Stimulated activated CD8-positive, alpha-beta memory T cell treated with anti-CD3 and anti-CD28 coated beads, Interleukin-15, amount 100 ng/mL, for 4 hours (primary cell): ENCODE data around the gene ASS1.
"Not testable (repeated sequence)": the region's sequence is repeated elsewhere in the genome, so short reads cannot be mapped to it uniquely, and the experiment has no call there.

Experiments used
- DNase-seq, 2 donors: peaks; one replicate each; pipeline ENCODE4 v3.0.0-alpha.2; 2020; ENCODE audit warnings: low read depth in 2 of 2

ASS1 gene

DNA sequence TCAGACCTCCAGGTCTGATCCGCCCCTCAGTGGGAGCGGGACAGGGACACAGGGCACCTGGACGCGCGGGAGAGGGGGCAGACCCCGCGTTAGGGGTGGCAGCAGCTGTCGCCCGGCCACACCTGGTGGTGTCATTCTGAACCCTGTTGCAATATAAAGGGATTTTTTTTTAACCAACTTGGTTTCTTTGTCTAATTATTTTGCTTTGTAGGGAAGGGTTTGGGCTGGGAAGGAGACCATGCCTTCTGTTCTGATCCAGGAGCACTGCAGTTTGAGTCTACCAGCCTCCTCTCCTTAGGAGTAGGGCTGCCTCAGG, 10.9 kb upstream of the ASS1 start:
- no peak for DNase-seq

DNA sequence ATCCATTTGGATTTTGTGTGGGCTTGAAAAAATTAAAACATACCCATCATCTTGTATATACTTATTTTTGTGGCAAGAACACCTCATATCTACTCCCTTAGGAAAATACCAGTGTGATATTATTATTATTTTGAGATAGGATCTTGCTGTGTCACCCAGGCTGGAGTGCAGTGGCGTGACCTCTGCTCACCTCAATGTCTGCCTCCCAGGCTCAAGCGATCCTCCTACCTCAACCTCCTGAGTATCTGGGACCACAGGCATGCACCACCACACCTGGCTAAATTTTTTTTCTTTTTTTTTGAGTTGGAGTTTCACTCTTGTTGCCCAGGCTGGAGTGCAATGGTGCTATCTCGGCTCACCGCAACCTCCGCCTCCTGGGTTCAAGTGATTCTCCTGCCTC, 10.1 kb upstream of the ASS1 start:
- DNase-seq, result not testable (repeated sequence)

DNA sequence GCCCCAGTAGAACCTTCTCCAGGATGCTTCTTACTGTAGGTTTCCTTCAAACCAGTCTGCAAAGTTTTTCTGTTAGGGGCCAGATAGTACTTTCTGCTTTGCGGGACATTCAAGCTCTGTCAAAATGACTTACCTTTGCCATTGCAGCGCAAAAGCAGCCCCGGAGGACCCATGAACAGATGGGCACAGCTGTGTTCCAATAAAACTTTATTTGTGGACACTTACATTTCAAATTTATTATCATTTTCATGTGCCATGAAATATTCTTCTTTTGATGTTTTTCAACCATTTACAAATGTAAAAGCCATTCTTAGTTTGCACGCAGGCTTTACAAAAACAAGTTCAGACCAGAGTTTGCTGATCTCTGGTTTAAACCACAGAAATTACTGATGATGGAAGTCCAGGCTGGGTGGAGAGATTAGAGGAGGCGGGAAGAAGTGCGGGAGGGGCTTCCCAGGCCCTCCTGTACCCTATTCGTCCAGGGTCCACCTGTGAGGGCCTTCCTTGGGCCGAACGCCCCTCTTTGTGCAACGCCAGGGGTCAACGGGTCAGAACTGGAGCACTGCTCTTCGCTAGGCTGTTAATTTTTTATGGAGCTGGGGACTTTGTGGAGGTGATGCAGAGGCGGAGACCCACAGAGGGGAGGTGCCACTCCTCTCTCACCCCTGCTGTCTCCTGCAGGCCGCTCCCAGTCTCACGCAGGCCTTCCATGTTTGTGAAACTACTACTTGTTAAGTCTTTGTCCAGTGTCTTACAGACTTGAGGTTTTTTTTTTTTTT, 7.6 kb upstream of the ASS1 start:
- DNase-seq, result no peak

DNA sequence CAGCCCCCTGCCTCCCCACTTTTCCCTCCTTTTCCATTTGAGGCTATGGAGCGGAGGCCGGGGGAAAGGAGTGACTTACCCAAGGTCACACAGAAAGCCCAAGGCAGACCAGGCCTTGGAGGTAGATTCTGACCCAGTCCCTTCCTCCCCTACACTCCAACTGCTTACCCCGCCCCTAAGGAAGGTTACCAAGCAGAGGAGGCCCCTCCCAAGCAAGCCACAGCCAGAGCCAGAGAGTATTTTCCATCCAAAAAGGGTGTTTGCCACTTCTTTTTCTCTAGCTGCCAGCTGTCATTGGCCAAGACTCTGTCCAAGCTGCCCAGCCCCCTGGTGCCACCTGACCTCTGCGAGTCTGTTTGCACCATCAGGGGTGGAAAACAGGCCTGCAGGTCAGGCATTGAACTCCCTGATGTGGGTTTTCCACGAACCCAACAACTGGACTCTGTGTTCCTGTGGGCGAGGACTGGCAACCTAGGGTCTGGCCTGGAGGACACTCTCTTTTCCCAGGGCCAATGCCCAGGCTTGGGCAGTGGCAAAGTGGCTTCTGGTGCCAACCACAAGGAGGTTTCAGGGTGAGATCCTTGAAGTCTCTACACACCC, 6.3 kb upstream of the ASS1 start:
- no peak for DNase-seq

DNA sequence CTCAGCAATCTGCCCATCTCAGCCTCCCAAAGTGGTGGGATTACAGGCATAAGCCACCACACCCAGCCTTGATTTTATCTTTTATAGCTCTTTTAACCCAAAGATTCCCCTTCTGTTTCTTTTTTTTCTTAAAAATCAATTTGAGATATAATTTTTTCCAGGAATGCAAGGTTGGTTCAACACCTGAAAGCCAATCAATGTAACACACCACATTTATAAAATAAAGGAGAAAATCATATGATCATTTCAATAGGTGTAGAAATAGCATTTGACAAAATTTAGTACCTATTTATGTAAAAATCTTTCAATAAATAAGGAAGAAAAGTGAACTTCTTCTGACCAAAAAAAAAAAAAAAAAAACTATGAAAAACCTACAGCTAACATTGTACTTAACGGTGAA, 3.7 kb upstream of the ASS1 start:
- no peak for DNase-seq

DNA sequence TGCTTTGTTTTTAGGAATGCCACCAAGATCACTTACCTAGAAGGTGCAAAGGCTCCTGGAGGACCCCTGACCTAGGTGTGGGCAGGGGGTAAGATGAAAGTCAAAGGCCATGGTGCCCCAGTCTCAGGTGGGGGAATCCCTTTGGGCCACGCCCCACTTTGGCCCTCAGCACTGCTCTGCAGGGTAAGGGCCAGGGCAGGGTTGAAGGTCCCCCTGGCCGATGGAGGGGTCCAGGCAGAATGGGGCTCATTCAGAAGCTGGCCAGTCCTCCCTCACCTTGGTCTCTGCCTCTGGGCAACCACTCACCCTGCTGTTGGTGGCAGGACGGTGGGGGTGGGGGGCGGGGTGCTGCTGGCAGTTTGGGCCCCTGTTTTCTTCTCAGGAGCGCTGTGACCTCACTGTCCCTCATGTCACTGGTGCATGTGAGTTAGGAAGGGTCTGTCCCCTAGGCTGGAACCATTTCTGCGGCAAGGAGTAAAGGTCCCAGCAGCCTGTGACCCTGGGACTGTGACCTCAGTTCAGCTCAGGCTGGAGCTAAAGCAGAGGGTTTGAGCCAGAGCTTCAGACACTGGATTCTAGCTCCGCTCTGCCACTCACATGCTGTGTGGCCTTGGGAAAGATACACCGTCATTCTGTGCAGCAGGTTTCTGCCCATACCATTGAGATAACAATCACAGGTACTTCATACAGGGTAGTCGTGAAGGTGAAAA, 1.9 kb upstream of the ASS1 start:
- no peak for DNase-seq

DNA sequence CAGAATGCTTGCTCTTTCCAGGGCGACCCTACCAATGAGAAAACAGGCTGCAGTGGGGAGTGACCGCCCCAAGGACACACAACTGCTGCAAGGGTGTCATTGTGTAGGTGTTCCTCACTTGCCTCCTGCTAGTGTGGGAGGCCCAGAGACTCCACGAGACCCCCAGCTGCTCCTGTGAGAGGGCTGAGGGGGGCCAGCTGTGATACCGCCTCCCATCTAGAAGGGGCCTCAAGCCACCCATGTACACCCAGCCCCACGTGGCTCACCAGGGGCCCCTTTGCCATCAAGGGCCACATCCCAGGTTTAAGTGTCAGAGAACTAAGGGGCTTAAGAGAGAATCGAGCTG, 1.3 kb upstream of the ASS1 start:
- DNase-seq, result no peak

DNA sequence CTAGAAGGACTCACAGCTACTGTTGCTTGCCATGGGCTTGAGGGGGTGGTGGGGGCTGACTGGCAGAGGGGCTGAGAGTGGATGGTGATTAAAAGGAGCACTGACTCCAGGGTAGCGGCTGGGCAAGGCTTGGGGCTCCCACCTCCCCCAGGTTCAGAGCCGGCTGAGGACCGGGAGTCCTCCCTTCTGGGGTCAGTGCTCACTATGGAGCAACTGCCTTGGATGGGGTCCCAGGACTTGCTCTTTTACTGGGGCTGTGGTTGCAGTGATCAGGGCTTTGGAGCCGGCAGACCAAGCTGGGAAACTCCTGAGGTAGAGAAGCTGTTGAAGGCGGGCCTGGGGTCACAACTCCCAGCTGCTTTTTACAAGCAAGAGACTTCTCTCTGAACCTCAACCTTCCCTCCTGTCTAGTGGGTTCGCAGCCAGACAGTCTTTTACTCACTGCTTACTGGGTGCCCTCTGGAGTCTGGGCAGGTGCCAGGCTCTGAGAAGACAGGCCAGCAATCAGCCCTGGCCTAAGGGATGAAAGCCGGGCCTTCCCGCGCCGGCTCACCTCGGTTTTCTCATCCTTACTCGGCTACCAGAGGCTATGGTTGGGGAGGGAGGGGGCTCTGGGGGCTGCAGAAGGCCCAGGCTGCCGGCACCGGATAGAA, 795 bp upstream of the ASS1 start:
- DNase-seq, result no peak

DNA sequence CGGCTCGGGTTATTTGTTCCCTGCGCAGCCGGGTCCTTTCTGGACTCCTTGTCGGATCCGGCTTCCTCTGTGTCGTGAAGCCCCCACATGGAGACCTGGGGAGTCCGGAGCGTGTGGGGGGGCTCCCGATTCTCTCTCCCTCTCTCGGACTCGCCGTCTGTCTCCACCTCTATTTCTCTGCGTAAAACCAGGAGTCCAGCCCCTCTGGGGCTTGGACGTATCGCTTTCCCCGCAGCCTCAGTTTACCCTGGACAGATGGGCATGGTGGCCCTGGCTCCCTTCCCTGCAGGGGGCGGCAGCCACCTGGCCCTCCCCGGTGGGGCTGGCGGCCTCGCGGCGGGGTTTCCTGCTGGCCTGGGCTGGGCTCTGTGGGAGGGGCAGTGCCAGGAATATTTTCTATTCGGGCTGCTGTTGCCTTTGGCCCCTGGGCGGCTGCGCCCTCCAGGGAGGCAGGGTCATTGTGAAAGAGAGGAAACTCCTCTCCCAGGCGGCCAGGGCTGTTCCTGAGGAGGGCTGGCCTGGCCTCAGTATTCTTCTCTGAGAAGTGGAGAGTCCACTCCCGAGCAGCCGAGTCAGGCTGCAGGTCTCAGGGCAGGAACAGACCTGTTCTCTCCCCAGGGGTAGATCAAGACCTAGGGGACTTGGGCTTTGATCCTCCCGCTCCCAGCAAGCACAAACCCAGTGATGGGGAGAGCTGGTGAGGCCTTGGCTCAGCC, 665 bp downstream of the ASS1 start:
- DNase-seq, result no peak

DNA sequence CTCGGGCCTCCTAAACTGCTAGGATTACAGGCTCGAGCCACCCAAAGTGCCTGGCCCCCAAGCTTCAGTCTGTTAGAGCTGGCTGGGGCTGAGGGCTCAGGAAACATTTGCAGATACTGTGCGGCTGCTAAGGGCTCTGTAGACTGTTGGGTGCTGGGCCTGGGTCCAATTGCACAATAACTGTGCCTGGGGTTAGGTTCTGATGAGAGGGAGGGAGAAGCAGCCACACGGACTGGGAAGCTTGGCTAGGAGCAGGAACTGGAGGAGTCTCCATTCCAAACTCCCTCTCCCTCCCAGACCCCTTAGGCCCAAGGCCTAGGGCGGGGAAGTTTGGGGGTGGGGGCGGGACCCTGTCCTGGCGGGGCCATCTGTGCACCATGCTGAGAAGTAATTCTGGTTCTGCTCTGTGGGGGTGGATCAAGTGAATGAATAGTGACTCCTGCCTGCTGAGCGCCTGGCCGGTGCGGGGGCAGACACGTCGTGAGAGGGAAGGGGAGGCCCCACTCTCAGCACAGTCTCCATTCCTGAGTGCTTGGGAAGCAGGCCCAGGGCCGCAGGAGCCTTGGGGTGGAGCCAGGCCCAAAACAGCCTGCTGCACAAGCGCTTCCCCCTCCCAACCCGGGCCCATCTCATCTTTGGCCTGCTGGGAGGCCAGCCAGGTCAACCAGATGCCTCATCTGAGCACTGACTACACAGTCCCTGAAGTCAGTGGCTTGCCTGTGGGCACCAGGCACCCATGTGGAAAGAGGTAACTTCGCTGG, 1.5 kb downstream of the ASS1 start:
- DNase-seq, result no peak

DNA sequence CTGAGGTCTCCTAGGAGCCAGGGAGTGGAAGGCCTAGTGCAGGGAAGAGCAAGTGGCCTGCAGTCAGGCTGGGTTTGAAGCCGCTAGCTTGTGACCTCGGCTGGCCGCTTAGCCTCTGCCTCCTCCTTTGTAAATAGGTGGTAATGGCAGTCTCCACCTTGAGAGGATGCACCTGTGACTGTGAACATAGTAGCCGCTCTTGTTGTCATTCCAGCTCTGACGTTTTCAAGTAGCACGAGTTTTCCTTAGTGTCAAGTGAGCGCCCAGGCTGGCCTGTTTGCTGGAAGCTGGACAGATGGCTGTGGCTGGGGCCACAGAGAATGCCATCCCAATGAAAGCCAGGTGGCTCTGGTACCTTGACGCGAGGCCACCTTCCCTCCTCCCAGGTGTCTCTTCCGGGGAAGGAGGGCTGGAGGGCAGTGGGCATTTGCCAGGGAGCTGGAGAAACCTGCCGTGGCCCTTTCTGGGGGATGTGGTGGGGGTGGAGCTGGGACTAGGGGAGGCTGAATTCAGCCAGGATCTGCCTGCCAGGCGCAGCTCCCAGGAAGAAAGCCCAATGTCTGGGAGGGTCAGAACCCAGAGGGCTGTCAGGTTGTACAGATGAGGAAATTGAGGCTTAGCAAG, 2.5 kb downstream of the ASS1 start:
- no peak for DNase-seq

DNA sequence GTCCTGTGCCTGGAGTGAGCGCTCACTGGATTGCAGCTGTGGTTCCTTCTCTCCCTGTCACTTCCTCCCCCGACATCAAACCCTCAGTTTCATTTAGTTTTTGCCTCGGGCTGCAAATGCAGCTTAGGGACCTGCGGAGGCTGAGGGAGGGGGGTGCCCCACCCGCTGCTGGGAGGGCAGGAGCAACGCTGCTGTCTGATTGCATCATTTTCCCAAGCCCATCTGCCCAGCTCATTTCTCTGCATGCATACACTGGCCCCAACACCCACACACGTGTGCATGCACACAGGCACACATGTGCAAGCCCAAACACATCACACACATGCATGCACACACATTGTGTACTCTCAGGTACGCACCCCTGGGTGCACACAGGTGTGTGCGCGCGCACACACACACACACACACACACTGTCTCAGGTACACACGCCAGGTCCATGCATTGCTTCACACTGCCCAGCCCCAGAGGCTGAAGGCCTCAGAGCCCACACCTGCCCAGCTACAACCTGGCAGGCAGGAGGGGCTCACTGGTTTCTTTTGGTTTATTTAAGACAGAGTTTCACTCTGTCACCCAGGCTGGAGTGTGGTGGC, 3.4 kb downstream of the ASS1 start:
- no peak for DNase-seq

DNA sequence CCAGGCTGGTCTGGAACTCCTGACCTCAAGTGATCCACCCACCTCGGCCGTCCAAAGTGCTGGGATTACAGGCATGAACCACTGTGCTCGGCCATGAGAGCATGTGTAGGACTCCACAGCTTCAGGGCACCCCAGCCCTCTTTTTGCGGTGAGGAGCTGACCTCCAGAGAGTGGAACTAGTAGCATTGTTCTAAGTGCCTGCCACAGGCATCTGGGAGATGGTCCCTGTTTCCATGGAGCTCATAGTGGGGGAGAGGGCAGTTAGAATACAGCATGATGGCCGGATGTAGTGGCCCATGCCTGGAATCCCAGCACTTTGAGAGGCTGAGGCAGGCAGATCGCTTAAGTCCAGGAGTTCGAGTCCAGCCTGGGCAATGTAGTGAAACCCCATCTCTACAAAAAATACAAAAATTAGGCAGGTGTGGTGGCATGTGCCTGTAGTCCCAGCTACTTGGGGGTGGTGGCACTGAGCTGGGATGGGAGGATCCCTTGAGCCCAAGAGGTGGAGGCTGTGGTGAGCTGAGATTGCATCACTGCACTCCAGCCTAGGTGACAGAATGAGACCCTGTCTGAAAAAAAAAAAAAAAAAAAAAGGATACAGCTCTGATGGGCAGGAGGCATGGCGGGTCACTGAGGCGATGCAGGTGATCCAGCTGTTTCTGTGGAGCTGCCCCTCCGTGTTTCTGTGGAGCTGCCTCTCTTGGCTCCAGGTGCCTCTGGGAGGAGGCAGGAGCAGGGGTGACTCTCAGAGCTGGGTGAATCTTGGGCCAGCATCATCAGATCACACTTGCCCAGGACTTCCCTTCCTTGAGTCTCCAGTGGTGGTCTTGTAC, 4.2 kb downstream of the ASS1 start:
- DNase-seq, result no peak

DNA sequence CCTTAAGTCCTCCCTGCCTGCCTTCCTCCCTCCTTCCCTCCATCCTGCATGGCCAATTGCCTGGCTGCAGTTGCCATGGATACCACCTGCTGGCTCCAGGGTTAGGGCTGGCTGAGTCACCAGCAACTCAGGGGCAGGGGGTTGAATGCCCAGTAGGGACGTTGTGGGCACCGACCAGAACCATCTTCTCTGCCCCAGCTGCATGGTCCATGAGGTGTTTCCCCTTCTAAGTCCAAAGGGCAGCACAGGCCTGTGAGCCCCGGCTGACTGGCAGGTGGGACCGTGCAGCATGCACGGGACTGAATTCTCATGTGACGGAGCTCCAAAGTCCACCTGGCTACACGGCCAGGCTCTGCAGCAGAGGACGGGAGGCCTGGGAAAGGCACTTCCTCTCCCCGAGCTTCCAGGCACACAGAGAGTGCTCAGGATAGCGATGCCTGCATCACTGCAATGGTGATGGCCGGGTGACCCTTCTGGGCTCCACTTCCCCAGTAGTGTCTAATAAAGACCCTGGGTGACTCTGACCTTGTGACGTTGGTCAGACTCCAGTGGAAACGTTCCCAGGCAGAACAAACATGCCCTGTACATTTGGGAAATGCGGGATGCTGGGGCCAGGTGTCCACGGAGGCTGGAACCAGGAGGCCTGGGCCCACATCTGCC, 5.7 kb downstream of the ASS1 start:
- DNase-seq, result no peak

DNA sequence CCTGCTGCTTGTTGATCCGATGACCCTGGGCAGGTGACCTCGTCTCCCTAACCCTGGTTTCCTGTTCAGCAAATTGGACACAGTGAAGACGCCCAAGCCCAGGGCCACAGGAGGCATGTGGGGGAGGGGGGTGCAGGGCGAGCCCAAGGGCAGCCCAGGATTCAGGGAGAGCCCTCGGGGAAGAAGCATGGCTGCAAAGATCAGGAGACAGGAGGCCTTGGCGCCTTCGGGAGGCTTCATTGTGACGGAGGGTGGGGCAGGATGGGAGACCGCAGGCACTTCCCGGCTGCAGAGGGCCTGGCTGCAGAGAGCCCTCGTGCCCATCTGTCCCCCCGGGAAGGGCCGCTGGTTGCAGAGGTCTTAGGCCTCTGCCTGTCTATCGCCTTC, 6.2 kb downstream of the ASS1 start:
- no peak for DNase-seq

DNA sequence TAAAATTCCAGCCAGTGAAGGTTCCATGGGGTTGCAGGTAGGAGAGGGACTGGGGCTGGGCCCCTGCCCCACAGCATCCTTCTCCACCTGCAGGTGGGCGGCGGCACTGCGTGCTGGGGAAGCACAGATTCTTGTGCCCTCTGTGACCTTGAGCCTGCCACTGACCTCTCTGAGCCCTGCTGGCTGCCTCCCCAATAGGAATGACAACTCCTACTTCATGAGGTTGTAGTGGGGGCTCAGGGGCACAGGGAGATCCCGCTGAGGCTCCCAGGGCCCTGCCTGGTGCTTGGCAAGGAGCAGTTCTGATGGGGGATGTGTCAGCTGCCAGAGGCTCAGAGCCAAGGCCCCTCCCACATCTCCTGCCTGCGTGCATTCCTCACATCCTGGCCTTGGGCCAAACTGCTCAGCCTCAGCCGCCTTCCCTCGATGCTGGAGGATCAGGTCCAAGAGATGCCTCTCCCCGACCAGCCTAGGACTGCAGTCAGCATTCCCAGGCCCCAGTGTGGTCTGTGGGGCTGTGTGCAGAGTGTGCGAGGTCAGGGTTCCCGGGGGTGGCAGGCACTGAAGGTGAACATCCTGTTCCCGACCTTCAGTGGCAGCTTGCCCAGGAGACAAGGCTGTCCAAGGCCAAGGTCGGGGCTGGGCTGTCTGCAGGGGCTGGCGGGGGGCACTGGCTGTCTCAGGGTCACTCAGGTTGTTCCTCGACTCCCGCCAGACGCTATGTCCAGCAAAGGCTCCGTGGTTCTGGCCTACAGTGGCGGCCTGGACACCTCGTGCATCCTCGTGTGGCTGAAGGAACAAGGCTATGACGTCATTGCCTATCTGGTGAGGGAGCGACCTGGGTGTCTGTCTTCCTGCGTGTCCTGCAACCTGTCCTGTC, 7.0 kb downstream of the ASS1 start:
- DNase-seq, result no peak

DNA sequence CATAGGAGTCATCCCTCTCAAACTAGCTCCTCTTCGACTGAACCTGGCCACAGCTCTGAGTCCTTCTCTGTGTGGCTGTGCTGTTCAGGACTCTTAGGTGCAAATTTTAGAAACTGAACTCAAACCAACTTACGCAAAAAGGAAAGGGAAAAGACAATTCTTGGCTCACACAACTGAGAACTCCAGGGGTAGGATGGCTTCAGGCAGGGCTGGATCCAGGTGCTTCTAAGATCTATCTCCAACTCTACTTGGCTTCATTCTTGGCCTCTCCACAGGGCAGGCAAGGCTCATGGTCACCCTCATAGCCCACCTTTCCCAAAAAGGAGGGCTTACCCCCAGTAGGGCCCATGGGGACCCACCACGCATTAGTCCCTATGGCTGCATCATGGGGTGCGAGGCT, 8.1 kb downstream of the ASS1 start:
- no peak for DNase-seq

DNA sequence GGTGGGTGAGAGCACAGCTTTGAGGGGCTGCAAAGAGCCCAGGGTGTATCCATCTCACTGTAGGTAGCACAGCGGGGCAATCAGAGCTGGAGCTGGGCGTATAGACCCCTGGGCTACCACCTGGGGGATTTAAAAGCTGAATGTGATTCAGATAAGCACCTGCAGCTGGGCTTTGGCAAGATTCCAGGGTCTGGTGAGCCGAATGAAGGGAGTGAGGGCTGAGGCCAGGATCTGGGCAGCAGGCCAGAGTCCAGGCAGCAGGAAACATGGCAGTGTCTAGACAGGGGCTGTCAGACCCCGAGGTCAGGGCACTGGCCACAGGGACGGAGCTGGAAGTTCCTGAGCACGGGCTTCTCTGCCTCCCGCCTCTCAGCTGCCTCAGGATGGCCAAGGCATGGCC, 8.7 kb downstream of the ASS1 start:
- no peak for DNase-seq
